IMR-90 (cell line): Measurements from ENCODE around the gene TMEM9. TPM values are rescaled to one million over a fixed set of nuclear protein-coding genes. Genes with fewer than 3 reads are reported as not detected.

Source experiments
- ATAC-seq: fragments of 200-7000 bp; cut with Tn5 transposase; 2 replicates; pipeline ENCODE4 v1.9.1; 2020; ENCODE audit warnings: low read depth, mild to moderate bottlenecking, moderate library complexity
- BruUV-seq: library from RNA; stranded (reverse); fragments of 400-500 nt; replicated peaks from 2 replicates; lab custom pipeline; 2021; lab: Mats Ljungman, UMichigan
- CTCF ChIA-PET: fragments of 300-600 bp; formaldehyde crosslinking; extraction: SDS; loops from one replicate; lab custom pipeline; 2021; ENCODE audit warnings: antibody characterized with exemption; lab: Yijun Ruan, JAX
- POLR2A ChIA-PET: fragments of 300-600 bp; sonication (Branson Sonifier 250); formaldehyde crosslinking; loops from one replicate; lab custom pipeline; 2022; ENCODE audit warnings: antibody characterized with exemption; ENCODE audit not compliant: unreplicated experiment; lab: Charles Lee
- DNase-seq: peaks from one replicate; pipeline ENCODE4 v3.0.0; 2013
- H2AFZ ChIP-seq: replicated peaks from 2 replicates; pipeline ENCODE3; 2013; ENCODE audit warnings: low read length, mild to moderate bottlenecking; ENCODE audit not compliant: poor library complexity
- H2AK5ac ChIP-seq: 2 replicates; pipeline ENCODE4 v1.6.1; 2013; ENCODE audit warnings: low read depth, low read length, inconsistent platforms
- H2AK9ac ChIP-seq: replicated peaks from 2 replicates; pipeline ENCODE3; 2013; ENCODE audit warnings: mild to moderate bottlenecking, low read depth, low read length, moderate library complexity; ENCODE audit not compliant: poor library complexity
- H2BK120ac ChIP-seq: 2 replicates; pipeline ENCODE4 v1.6.1; 2013; ENCODE audit warnings: low read depth, low read length, inconsistent platforms
- H2BK15ac ChIP-seq: 3 replicates; pipeline ENCODE4 v1.6.1; 2013; ENCODE audit warnings: low read depth, low read length, inconsistent platforms
- H2BK20ac ChIP-seq: 2 replicates; pipeline ENCODE4 v1.6.1; 2013; ENCODE audit warnings: low read depth, mild to moderate bottlenecking, inconsistent platforms, low read length, moderate library complexity
- H2BK5ac ChIP-seq: 2 replicates; pipeline ENCODE4 v1.6.1; 2013; ENCODE audit warnings: mild to moderate bottlenecking, low read depth, low read length, inconsistent platforms; ENCODE audit not compliant: poor library complexity, severe bottlenecking
- H3K14ac ChIP-seq: replicated peaks from 2 replicates; pipeline ENCODE4 v1.6.1; 2013; ENCODE audit warnings: low read depth, low read length, inconsistent platforms
- H3K18ac ChIP-seq: 2 replicates; pipeline ENCODE4 v1.6.1; 2013; ENCODE audit warnings: low read depth, low read length, control low read depth
- H3K23ac ChIP-seq: 2 replicates; pipeline ENCODE4 v1.6.1; 2013; ENCODE audit warnings: low read depth, low read length, inconsistent platforms
- H3K27ac ChIP-seq: 2 replicates; pipeline ENCODE4 v1.5.1; 2013; ENCODE audit warnings: mild to moderate bottlenecking, control low read depth, low read length; ENCODE audit not compliant: insufficient read depth
- H3K27me3 ChIP-seq: 2 replicates; pipeline ENCODE4 v1.6.1; 2013; ENCODE audit warnings: low read length; ENCODE audit not compliant: control insufficient read depth, insufficient read depth
- H3K36me3 ChIP-seq: 2 replicates; pipeline ENCODE4 v1.6.1; 2013; ENCODE audit warnings: low read length, mixed read lengths; ENCODE audit not compliant: control insufficient read depth, insufficient read depth
- H3K4ac ChIP-seq: 2 replicates; pipeline ENCODE4 v1.6.1; 2013; ENCODE audit warnings: low read depth, low read length, inconsistent platforms
- H3K4me1 ChIP-seq: 2 replicates; pipeline ENCODE4 v1.6.1; 2013; ENCODE audit warnings: low read length, mixed read lengths; ENCODE audit not compliant: control insufficient read depth, insufficient read depth
- H3K4me2 ChIP-seq: 2 replicates; pipeline ENCODE4 v1.6.1; 2013; ENCODE audit warnings: low read depth, mild to moderate bottlenecking, control low read depth, low read length, moderate library complexity
- H3K4me3 ChIP-seq: 2 replicates; pipeline ENCODE4 v1.5.1; 2013; ENCODE audit warnings: low read depth, mild to moderate bottlenecking, control low read depth, low read length, moderate library complexity; ENCODE audit not compliant: insufficient read depth
- H3K56ac ChIP-seq: 2 replicates; pipeline ENCODE4 v1.6.1; 2013; ENCODE audit warnings: low read length, inconsistent platforms; ENCODE audit not compliant: insufficient read depth; ENCODE audit errors: extremely low read depth
- H3K79me1 ChIP-seq, 2 experiments: 2 replicates each; pipeline ENCODE4 v1.6.1; 2013; ENCODE audit warnings: low read length in 2 of 2, inconsistent platforms in 1 of 2, low read depth in 1 of 2
- H3K9ac ChIP-seq: 2 replicates; pipeline ENCODE4 v1.6.1; 2013; ENCODE audit warnings: low read depth, low read length, control low read depth
- H3K9me1 ChIP-seq: 2 replicates; pipeline ENCODE4 v1.6.1; 2013; ENCODE audit warnings: low read length, inconsistent platforms; ENCODE audit not compliant: insufficient read depth
- H3K9me3 ChIP-seq: 2 replicates; pipeline ENCODE4 v1.6.1; 2013; ENCODE audit warnings: low read length; ENCODE audit not compliant: control insufficient read depth, insufficient read depth
- H4K20me1 ChIP-seq: 2 replicates; pipeline ENCODE4 v1.6.1; 2013; ENCODE audit warnings: low read length, inconsistent platforms; ENCODE audit not compliant: insufficient read depth
- H4K5ac ChIP-seq: 2 replicates; pipeline ENCODE4 v1.6.1; 2013; ENCODE audit warnings: mild to moderate bottlenecking, low read depth, low read length, control low read depth
- H4K8ac ChIP-seq, 2 experiments: 2 replicates each; pipeline ENCODE4 v1.6.1; 2013; ENCODE audit warnings: low read depth in 2 of 2, low read length in 2 of 2, control low read depth in 1 of 2, inconsistent platforms in 1 of 2
- H4K91ac ChIP-seq: 2 replicates; pipeline ENCODE4 v1.6.1; 2013; ENCODE audit warnings: low read depth, low read length, inconsistent platforms; ENCODE audit not compliant: insufficient read depth
- BHLHE40 ChIP-seq: fragments of 150-350 bp; IDR thresholded peaks from 2 replicates; pipeline ENCODE4 v1.6.1; 2016; ENCODE audit warnings: mild to moderate bottlenecking, low read depth, low read length
- CEBPB ChIP-seq: IDR thresholded peaks from 2 replicates; pipeline ENCODE4 v1.6.1; 2012; ENCODE audit warnings: low read depth, low read length, improper control_type of control experiment
- CHD1 ChIP-seq: IDR thresholded peaks from 2 replicates; pipeline ENCODE4 v1.6.1; 2012; ENCODE audit warnings: low read depth, low read length, improper control_type of control experiment
- CTCF ChIP-seq: conservative IDR thresholded peaks from 2 replicates; pipeline ENCODE4 v1.5.1; 2012; ENCODE audit warnings: mild to moderate bottlenecking, low read depth, low read length, improper control_type of control experiment
- FOS ChIP-seq: fragments of 150-350 bp; IDR thresholded peaks from 2 replicates; pipeline ENCODE4 v1.6.1; 2016; ENCODE audit warnings: low read depth, low read length
- MAFK ChIP-seq: IDR thresholded peaks from 2 replicates; pipeline ENCODE4 v1.6.1; 2012; ENCODE audit warnings: low read depth, low read length, improper control_type of control experiment
- MAZ ChIP-seq: IDR thresholded peaks from 2 replicates; pipeline ENCODE4 v1.6.1; 2012; ENCODE audit warnings: low read depth, mild to moderate bottlenecking, low read length, improper control_type of control experiment, moderate library complexity, borderline replicate concordance
- MXI1 ChIP-seq: IDR thresholded peaks from 2 replicates; pipeline ENCODE4 v1.6.1; 2012; ENCODE audit warnings: low read depth, mild to moderate bottlenecking, low read length, moderate library complexity, borderline replicate concordance
- NFE2L2 ChIP-seq: fragments of 150-350 bp; IDR thresholded peaks from 2 replicates; pipeline ENCODE4 v1.6.1; 2016; ENCODE audit warnings: low read depth, mild to moderate bottlenecking, low read length
- POLR2A ChIP-seq: IDR thresholded peaks from 2 replicates; pipeline ENCODE4 v1.6.1; 2012; ENCODE audit warnings: mild to moderate bottlenecking, low read depth, low read length
- RCOR1 ChIP-seq: IDR thresholded peaks from 2 replicates; pipeline ENCODE4 v1.6.1; 2012; ENCODE audit warnings: mild to moderate bottlenecking, low read length, improper control_type of control experiment; ENCODE audit not compliant: insufficient replicate concordance
- RFX5 ChIP-seq: IDR thresholded peaks from 2 replicates; pipeline ENCODE4 v1.8.0; 2012; ENCODE audit warnings: low read depth, mild to moderate bottlenecking, low read length, moderate library complexity
- SMC3 ChIP-seq: fragments of 150-350 bp; IDR thresholded peaks from 2 replicates; pipeline ENCODE4 v1.6.1; 2016; ENCODE audit warnings: low read depth, mild to moderate bottlenecking, antibody characterized with exemption, low read length, moderate library complexity
- WGBS, 2 experiments: methylation state at CpG; one replicate each; pipeline versions ENCODE4 v1.1.5 to v1.1.7; 2013; ENCODE audit warnings: missing lambda C conversion rate in 2 of 2; ENCODE audit not compliant: insufficient read length in 1 of 2; ENCODE audit errors: extremely low coverage in 2 of 2; 5-methylcytosine and 5-hydroxymethylcytosine counted together
- dilution Hi-C: fragments of 300-500 bp; cut with HindIII; formaldehyde crosslinking; loops from one replicate; pipeline ENCODE4 v1.14.3; 2018; ENCODE audit warnings: low sequenced_read_pairs; ENCODE audit not compliant: unreplicated experiment
- in situ Hi-C: fragments of 300-500 bp; cut with MboI; formaldehyde crosslinking; loops from 3 replicates; pipeline ENCODE4 v1.14.3; 2019; ENCODE audit warnings: low sequenced_read_pairs, inconsistent platforms, mixed read lengths
- intact Hi-C: fragments of 100-400 bp; cut with micrococcal nuclease; formaldehyde crosslinking; loops from 2 replicates; pipeline ENCODE4 v1.10.0; 2022
- polyA plus RNA-seq, 3 experiments: library from polyadenylated mRNA; depleted of rRNA; stranded (reverse); fragments of >200 nt; gene quantifications; 2 replicates each; pipeline ENCODE4 v1.2.3, GENCODE V29; 2012; ENCODE audit warnings: low replicate concordance in 1 of 3
- total RNA-seq: library from RNA; depleted of rRNA; stranded (reverse); fragments of >200 nt; gene quantifications from 2 replicates; pipeline ENCODE4 v1.2.3, GENCODE V29; 2012

The TMEM9 gene
- total and polyA plus RNA-seq, 2 of the 4 experiments (the other 2 are of a cell fraction) = 76.7 to 107 TPM

DNA sequence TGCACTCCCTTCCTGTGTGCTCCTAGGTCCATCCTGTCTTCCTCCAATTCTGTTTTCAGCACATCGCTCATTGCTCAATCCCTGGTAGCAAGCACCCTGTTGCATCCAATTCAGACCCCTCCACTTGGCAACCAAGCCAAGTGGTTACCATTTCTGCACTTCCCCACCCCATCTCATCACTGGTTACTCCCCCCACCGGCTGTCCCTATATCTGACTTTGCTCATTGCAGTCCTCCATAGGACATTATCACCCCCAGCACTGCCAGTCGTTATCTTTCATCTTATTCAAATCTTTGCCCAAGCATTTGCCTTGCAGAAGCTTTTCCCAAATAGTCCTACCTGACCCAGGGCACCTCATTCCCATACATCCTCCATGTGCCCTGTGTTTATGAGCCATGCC is 2.1 kb upstream of the TMEM9 start:
- Histone ChIP-seq H3K23ac (no peak overlapping the region), H2BK15ac (no peak overlapping the region), H3K14ac (no peak overlapping the region), H3K9ac (no peak overlapping the region), H3K18ac (no peak overlapping the region), H3K9me3 (no peaks in the 10 kb centered on the region), H2BK20ac (no peak overlapping the region), H4K20me1 (no peaks in the 10 kb centered on the region), H4K8ac (no peak overlapping the region), H3K4me3 (no peak overlapping the region), H2AK9ac (no peak overlapping the region), H4K5ac (no peak overlapping the region), H3K79me1 (peaks cover 15 to 22% of the 10 kb centered on the region in 2 experiments; a peak in 3 of 4 replicates), H3K4me1 (no peaks in the 10 kb centered on the region), H2BK5ac (no peak overlapping the region), H3K27me3 (peaks cover 23% of the 10 kb centered on the region), H3K27ac (no peak overlapping the region), H2BK120ac (no peak overlapping the region), H2AK5ac (no peak overlapping the region), H3K4ac (no peak overlapping the region), H3K9me1 (peaks cover 9% of the 10 kb centered on the region; the same call in 1 of the 2 replicates), H3K36me3 (peaks cover 6% of the 10 kb centered on the region), H3K4me2 (no peak overlapping the region), H3K56ac (no peak overlapping the region), H4K91ac (no peak overlapping the region), H2AFZ (no peak overlapping the region)
- ChIA-PET CTCF (no interaction called here), POLR2A (no interaction called here)
- DNase-seq (no peak), ATAC-seq (no peak)
- 79% methylated on average over 3 of the region's 3 CpGs; no CpG with 5 or more reads in 1 of the 2 experiments for whole genome bisulfite sequencing, 2 experiments
- in situ Hi-C loops (no loop called here), intact Hi-C loops (no loop called here), dilution Hi-C loops (no loop called here)
- TF ChIP-seq POLR2A = no peak
- no peak for TF ChIP-seq CTCF
- no peak for TF ChIP-seq MAZ
- no peak for TF ChIP-seq MXI1
- TF ChIP-seq SMC3 = no peak
- TF ChIP-seq NFE2L2 = no peak
- no peak for TF ChIP-seq BHLHE40
- TF ChIP-seq CHD1 = no peak
- TF ChIP-seq RCOR1 = no peak
- no peak for TF ChIP-seq CEBPB
- TF ChIP-seq FOS = no peak
- no peak for TF ChIP-seq RFX5
- no peak for TF ChIP-seq MAFK
- BruUV-seq = no TSS peak
